Astrocyte of the cerebellum (primary cell): ENCODE measurements around the gene EPHB2.

Source experiments
- DNase-seq: peaks from one replicate; pipeline ENCODE4 v3.0.0-alpha.2; 2011; ENCODE audit warnings: low read depth
- H3K4me3 ChIP-seq: 2 replicates; pipeline ENCODE4 v1.5.1; 2011; ENCODE audit warnings: mild to moderate bottlenecking, low read depth, low read length, moderate library complexity
- in situ Hi-C: cut with HindIII; loops from 2 replicates; pipeline ENCODE4 v1.10.0; 2017; ENCODE audit warnings: low sequenced_read_pairs
- TF ChIP-seq, protein P1 (sequence below): IDR thresholded peaks from 2 replicates; pipeline ENCODE4 v1.5.1; 2012; ENCODE audit warnings: low read length, low read depth, moderate library complexity, mild to moderate bottlenecking; ENCODE audit errors: missing control alignments

EPHB2 gene

DNA sequence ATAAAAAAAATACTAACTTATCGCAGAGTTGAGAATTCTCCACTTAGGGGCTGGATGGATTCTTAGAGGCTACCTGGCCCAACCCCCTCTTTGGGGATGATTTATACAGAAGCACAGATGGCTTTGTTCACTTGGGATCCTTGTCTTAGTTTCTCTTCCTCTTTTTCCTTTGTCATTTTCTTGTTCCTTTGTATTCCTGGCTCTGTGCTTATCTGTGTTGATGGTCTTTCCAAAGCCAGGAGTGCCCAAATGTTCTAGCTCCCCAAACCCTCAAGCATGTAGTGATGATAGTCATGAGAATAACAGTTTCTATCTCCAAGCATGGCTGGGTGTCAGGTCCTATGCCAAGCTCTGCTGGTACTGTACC, 27.4 kb downstream of the EPHB2 start:
- H3K4me3 ChIP-seq, result no peak overlapping the region
- in situ Hi-C loops, result no loop called here
- DNase-seq, result no peak
- TF ChIP-seq, protein P1, sequence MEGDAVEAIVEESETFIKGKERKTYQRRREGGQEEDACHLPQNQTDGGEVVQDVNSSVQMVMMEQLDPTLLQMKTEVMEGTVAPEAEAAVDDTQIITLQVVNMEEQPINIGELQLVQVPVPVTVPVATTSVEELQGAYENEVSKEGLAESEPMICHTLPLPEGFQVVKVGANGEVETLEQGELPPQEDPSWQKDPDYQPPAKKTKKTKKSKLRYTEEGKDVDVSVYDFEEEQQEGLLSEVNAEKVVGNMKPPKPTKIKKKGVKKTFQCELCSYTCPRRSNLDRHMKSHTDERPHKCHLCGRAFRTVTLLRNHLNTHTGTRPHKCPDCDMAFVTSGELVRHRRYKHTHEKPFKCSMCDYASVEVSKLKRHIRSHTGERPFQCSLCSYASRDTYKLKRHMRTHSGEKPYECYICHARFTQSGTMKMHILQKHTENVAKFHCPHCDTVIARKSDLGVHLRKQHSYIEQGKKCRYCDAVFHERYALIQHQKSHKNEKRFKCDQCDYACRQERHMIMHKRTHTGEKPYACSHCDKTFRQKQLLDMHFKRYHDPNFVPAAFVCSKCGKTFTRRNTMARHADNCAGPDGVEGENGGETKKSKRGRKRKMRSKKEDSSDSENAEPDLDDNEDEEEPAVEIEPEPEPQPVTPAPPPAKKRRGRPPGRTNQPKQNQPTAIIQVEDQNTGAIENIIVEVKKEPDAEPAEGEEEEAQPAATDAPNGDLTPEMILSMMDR, result no peak

DNA sequence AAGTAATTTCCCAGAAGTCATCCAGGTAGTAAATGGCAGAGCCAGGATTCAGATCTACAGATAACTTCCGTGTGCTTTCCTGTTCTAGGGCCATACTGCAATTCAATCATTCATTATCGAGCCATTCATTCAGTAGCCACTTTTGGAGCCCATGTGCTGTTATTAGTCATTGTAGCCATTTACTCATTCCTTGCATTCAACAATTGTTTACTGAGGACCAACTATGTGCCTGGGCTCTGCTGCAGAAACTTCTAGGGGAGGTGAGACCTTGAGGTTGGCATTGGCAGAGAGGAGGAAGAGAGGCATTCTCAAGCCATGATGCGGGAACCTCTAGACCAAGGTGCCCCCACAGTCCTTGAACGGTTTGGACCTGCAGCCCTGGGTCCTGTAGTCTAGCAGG, 27.9 kb downstream of the EPHB2 start:
- TF ChIP-seq, protein P1, result no peak
- H3K4me3 ChIP-seq, result no peak overlapping the region
- in situ Hi-C loops, result no loop called here
- DNase-seq, result no peak

DNA sequence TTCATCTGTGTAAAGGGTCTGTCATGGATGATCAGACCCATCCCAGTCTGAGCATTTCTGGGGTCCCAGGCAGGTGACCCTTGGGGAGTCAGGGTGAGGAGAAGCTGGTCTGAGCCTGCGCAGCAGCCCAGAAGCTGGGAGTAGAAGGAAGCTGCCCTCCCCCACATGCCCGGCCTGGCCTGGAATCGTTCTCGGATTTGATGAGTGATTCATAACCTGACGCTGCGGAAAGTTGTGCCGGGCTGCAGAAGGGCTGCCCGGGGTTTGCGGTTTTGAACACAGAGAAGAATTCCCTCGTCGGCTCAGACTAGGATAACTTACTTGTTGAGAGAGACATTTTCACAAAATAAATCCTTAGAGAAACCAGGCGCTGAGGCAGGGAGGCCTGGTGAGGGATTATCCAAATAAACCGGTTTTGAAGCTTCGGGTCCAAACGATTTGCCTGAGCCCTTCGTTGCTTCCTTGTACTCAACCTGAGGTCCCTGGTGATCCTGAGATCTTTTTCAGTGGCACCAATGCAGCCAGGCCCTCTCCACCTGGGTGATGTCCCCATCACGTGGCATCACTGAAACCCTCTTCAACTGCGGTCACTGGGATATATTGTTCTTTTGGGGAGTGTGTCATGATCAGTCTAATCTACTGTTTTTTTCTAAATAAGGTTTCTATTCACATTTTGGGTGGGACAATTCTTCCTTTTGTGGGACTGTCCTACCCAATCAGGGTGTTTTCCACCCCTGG, 29.2 kb downstream of the EPHB2 start:
- H3K4me3 ChIP-seq, result no peak overlapping the region
- in situ Hi-C loops, result no loop called here
- TF ChIP-seq, protein P1, result no peak
- DNase-seq, result peak; percentile 87

DNA sequence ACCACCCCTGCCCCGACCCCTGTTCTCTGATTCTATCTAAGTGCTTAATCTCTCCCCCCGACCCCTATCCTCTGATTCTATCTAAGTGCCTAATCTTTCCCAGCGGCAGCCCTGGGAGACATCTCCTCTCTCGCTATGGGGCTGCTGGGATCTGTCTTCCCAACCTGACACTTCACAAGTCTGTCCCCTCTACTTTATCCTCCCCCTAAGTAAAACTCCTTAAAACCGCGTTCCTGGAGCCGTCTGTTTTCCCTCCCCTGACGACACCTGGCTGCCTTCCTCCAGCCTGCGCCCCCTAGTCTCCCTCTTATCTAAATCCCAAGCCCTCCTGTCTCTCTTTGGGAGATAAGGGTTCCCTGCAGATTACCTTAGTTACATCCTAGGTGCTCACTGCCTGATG, 30.5 kb downstream of the EPHB2 start:
- no peak for DNase-seq
- TF ChIP-seq, protein P1, result no peak
- H3K4me3 ChIP-seq, result no peak overlapping the region
- in situ Hi-C loops, result no loop called here

DNA sequence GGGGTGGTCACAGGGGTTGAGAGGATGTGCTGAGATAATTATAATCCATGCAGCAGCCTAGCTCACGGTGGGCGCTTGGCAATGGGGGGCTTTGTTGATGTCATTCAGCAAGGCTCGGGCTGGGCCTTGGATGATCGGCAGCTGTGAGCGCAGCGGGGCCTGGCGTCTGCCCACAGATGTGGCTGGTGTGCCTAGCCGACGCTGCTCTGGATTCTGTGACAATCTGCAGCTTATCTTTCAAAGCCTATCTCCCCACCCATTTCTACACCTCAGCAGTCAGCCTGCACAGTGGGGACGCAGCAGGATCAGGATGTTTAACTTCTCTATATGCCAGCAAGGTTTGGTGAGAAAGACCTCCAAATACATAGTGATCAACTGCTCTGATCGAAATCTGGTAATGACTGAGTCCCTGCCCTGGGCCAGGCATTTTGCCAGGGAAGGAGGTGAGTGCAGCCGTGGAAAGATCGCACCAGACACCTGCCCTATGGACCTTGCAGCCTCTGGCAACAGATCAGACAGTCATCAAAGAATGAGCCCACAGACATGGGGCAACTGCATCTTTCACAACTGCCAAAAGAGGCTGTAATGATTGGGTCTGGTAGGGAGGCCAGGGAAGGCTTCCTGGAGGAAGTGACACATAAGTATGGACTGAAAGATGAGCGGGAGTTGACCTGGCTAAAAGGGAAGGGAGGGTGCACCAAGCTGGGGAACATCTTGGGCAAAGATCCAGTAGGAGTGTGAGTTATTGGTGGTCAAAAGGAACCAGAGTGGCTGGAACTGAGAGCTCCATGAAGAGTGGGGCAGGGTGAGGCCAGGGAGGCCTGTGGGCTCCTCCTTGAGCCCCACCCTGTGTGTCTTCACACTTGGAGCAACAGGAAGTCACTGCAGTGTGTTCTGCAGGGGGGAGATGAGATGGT, 35.3 kb downstream of the EPHB2 start:
- TF ChIP-seq, protein P1, result no peak
- H3K4me3 ChIP-seq, result no peak overlapping the region
- DNase-seq, result no peak
- in situ Hi-C loops, result no loop called here

DNA sequence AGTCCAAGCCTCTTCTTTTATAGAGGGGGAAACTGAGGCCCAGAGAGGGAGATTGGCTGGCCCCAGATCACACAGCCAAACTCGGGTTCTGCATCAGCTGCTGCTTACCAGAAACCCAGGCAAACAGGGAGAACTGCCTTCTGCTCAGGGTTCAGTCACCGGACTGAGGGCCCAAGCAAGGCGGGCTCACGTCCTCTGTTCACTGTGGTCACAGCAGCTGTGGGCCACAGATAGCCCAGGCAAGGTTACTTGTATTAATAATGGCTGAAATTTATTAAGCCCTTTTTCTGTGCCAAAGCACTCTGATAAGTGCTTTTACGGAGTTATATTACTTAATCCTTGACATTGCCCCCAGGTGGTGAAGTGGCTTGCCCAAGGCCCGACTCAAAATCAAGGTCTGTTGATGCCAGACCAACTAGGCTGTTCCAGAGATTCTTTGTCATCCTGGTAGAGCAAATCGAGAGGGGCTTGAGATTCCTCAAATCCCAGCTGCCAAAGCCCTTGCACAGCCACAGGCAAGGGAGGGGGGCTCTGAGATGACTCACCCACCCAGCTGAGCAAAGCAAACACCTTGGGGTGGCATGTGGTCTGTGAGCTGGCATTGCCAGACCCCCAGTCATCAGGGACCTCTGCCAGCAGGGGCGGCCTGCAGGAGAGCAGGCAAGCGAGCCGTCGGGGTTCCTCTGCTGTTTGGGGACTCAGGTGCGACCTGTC, 36.5 kb downstream of the EPHB2 start:
- H3K4me3 ChIP-seq, result no peak overlapping the region
- peak; percentile 54 for DNase-seq
- TF ChIP-seq, protein P1, result no peak
- in situ Hi-C loops, result no loop called here
